Activated T-helper 17 cell treated with anti-CD3 and anti-CD28 coated beads, Interleukin-2, amount 50 U/mL, for 72 hours (primary cell): ENCODE data around the gene CD2AP. TPM values are rescaled to one million over a fixed set of nuclear protein-coding genes. Genes with fewer than 3 reads are reported as not detected.

Source experiments
- ATAC-seq: fragments of 150-1000 bp; cut with Tn5 transposase; replicated peaks from 2 replicates; pipeline ENCODE4 v1.10.0; 2021; ENCODE audit warnings: mild to moderate bottlenecking, moderate library complexity
- H3K27ac Mint-ChIP-seq: one replicate; pipeline ENCODE4 v1.8.0; 2022; ENCODE audit warnings: mixed read lengths
- H3K27me3 Mint-ChIP-seq: one replicate; pipeline ENCODE4 v1.8.0; 2022; ENCODE audit warnings: mixed read lengths
- H3K36me3 Mint-ChIP-seq: one replicate; pipeline ENCODE4 v1.8.0; 2022; ENCODE audit warnings: low read depth, mild to moderate bottlenecking, mixed read lengths
- H3K4me1 Mint-ChIP-seq: one replicate; pipeline ENCODE4 v1.8.0; 2022; ENCODE audit warnings: mixed read lengths
- H3K4me3 Mint-ChIP-seq: one replicate; pipeline ENCODE4 v1.8.0; 2022; ENCODE audit warnings: mild to moderate bottlenecking, mixed read lengths
- H3K9me3 Mint-ChIP-seq: one replicate; pipeline ENCODE4 v1.8.0; 2022; ENCODE audit warnings: mixed read lengths
- total RNA-seq, 2 donors: library from RNA; stranded (reverse); gene quantifications; one replicate each; pipeline ENCODE4 v1.2.3, GENCODE V29; 2022

CD2AP gene
- total RNA-seq, 2 donors from 2014 or later: 23.2 to 28.8 TPM

DNA sequence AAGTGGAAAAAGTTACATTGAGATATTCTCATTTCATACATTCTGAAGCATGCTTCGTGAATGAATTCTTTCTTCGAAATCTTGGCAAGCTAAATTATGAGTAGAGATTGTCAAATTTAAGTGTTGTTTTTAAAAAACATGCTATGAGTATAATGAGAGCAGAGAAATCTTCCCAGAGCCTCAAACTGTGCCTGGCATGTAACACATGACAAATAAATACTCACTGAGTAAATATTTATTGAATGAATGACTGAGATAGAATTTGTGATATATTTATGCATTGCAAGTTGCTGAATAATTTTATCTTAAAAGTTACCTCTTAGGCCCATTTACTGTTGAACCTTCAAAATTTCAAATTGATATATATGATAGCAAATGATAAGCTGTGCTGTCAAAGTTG lies 24.7 kb upstream of the CD2AP start:
- Mint-ChIP-seq H3K4me3 (no peak overlapping the region), H3K27ac (no peak overlapping the region), H3K36me3 (no peaks in the 10 kb centered on the region), H3K27me3 (no peaks in the 10 kb centered on the region), H3K4me1 (peaks cover 9% of the 10 kb centered on the region), H3K9me3 (no peaks in the 10 kb centered on the region)
- no peak for ATAC-seq

DNA sequence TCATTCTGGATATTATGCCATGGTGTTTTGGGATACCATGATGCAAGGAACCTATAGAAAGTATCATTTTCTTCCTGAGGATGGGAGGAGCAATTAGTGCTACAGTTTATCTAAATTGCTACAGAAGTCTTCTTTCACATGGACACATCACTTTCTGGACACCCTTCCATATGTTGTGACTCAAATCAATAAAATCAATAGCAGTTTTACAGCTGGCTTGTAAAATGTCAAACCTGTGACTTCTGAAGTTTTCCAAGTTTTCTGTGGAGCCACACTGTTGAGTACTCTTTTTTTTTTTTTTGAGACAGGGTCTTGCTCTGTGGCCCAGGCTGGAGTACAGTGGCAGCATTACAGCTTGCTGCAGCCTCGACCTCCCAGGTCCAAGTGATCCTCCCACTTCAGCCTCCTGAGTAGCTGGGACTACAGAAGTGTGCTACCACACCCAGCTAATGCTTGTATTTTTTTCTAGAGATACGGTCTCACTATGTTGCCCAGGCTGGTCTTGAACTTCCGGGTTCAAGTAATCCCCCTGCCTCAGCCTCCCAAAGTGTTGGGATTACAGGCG lies 24.1 kb upstream of the CD2AP start:
- Mint-ChIP-seq H3K9me3 (no peaks in the 10 kb centered on the region), H3K27ac (no peak overlapping the region), H3K27me3 (no peaks in the 10 kb centered on the region), H3K4me1 (peaks cover 9% of the 10 kb centered on the region), H3K36me3 (no peaks in the 10 kb centered on the region), H3K4me3 (no peak overlapping the region)
- no peak for ATAC-seq

DNA sequence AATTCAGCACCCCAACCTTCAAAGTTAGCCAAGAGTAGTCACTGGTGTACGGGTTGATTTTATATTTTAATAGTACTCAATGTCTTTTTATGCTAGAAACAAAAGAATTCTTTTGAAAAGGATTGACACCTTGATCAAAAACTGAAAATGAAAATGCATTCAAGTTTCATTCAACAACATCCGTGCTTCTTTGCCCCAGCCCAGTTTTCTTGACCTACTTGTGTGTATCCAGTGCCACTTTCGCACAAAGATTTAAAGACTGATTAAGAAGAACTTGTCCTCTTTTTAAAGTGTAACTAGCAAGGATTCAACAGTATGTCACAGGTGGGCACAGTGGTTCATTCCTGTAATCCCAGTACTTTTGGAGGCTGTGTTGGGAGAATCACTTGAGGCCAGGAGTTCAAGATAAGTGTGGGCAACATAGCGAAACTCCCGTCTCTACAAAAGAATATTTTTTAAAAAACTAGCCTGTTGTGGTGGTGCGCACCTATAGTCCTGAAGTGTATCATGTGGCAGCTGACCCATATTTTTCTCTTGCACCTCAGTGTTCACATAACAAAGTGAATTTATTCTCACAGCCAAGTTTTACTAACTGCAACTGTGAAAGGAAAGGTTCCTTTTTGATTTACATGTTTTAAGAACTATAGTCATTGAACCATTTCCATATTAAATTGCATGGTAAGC lies 22.7 kb upstream of the CD2AP start:
- peak overlapping the region; percentile 54 for H3K4me3 Mint-ChIP-seq
- H3K4me1 Mint-ChIP-seq: peaks cover 9% of the 10 kb centered on the region
- H3K9me3 Mint-ChIP-seq: no peaks in the 10 kb centered on the region
- H3K27me3 Mint-ChIP-seq: no peaks in the 10 kb centered on the region
- H3K36me3 Mint-ChIP-seq: no peaks in the 10 kb centered on the region
- peak overlapping the region; percentile 61 for H3K27ac Mint-ChIP-seq
- ATAC-seq: peak; percentile 43

DNA sequence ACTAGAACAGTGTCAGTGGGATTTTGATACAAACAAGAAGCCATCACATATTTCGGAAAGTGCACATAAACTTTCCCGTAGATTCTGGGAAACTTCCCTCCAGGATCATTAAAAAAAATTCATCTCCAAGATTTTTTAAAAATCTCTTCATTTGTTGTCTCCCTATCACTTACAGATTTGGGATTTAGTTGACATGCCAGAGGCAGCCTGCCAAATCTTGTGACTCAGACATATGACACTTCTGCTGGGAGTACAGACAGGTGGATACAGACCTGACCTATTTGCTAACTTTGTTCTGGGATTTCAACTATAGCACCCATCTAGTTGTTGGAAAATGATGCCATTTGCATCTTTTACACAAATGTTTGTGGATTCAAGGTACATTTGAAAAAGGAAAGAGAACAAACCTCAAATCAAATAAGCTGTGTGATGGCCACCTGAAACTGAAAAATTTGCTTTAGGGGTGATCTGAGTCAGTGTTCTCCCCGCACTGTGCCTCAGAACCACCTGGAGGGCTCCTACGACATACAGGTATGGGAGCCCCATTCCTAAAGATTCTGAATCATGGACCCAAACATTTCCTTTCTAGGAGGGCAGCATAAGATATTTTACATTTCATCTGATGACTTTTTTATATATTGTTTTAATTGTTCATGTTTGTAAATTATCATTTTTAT lies 21.9 kb upstream of the CD2AP start:
- Mint-ChIP-seq H3K27me3 (no peaks in the 10 kb centered on the region), H3K9me3 (no peaks in the 10 kb centered on the region)
- no peak for ATAC-seq

GRCh38 chr6:47456536-47456975 lies 21.0 kb upstream of the CD2AP start:
- H3K36me3 Mint-ChIP-seq: no peaks in the 10 kb centered on the region
- no peak for ATAC-seq
- peaks cover 9% of the 10 kb centered on the region for H3K4me1 Mint-ChIP-seq
- no peak overlapping the region for H3K27ac Mint-ChIP-seq
- H3K27me3 Mint-ChIP-seq: no peaks in the 10 kb centered on the region
- H3K4me3 Mint-ChIP-seq: no peak overlapping the region
- no peaks in the 10 kb centered on the region for H3K9me3 Mint-ChIP-seq

More for the DNA sequence above, 21.9 kb upstream of the CD2AP start:
- H3K4me3 Mint-ChIP-seq: peak overlapping the region; percentile 54
- peaks cover 9% of the 10 kb centered on the region for H3K4me1 Mint-ChIP-seq
- H3K27ac Mint-ChIP-seq: peak overlapping the region; percentile 61
- no peaks in the 10 kb centered on the region for H3K36me3 Mint-ChIP-seq

DNA sequence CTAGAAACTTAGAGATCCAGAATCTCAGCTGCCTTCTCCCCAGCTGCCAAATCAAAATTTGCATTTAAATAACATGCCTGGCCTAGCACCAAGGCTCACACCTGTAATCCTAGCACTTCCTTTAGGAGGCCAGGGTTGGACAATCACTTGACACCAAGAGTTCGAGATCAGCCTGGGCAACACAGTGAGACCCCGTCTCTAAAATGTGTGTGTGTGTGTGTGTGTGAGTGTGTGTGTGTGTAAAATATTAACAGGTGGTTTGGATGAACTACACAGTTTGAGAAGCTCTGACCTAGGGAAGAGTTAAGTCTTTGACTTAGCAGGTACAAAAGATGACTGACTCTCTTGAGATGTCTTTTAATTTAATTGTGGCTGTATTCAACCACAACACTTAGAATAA lies 20.2 kb upstream of the CD2AP start:
- no peaks in the 10 kb centered on the region for H3K27me3 Mint-ChIP-seq
- no peaks in the 10 kb centered on the region for H3K9me3 Mint-ChIP-seq
- no peaks in the 10 kb centered on the region for H3K36me3 Mint-ChIP-seq
- peaks cover 9% of the 10 kb centered on the region for H3K4me1 Mint-ChIP-seq
- no peak overlapping the region for H3K27ac Mint-ChIP-seq
- ATAC-seq: no peak
- no peak overlapping the region for H3K4me3 Mint-ChIP-seq

DNA sequence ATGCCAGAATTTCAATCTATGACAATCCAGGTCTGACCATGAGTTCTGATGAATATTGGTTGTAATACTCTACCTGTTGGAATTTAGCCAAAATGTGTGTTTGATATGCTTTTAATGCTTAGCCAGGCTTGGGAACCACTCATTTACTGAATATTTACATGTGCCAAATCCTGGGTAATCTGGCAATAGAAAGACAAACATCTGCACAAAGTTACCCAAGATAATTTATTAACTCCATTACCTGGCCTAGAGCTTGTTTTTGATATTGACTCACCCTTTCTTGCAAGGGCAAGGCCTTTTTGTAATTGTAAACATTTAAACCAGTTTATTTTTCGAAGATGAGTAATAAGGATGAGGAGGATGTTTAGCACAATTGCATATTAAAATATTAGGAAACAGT lies 13.5 kb upstream of the CD2AP start:
- Mint-ChIP-seq H3K4me3 (no peak overlapping the region), H3K36me3 (no peaks in the 10 kb centered on the region), H3K27me3 (peaks cover 7% of the 10 kb centered on the region), H3K4me1 (no peaks in the 10 kb centered on the region), H3K27ac (no peak overlapping the region), H3K9me3 (no peaks in the 10 kb centered on the region)
- ATAC-seq: no peak

GRCh38 chr6:47465117-47465516 lies 12.5 kb upstream of the CD2AP start:
- no peaks in the 10 kb centered on the region for H3K36me3 Mint-ChIP-seq
- H3K27ac Mint-ChIP-seq: no peak overlapping the region
- no peak for ATAC-seq
- H3K27me3 Mint-ChIP-seq: peaks cover 7% of the 10 kb centered on the region
- no peaks in the 10 kb centered on the region for H3K4me1 Mint-ChIP-seq
- H3K4me3 Mint-ChIP-seq: no peak overlapping the region
- H3K9me3 Mint-ChIP-seq: no peaks in the 10 kb centered on the region

GRCh38 chr6:47471911-47472310 lies 5.7 kb upstream of the CD2AP start:
- Mint-ChIP-seq H3K36me3 (no peaks in the 10 kb centered on the region), H3K27me3 (no peaks in the 10 kb centered on the region), H3K4me3 (no peak overlapping the region), H3K4me1 (no peaks in the 10 kb centered on the region), H3K27ac (no peak overlapping the region), H3K9me3 (no peaks in the 10 kb centered on the region)
- ATAC-seq: no peak

DNA sequence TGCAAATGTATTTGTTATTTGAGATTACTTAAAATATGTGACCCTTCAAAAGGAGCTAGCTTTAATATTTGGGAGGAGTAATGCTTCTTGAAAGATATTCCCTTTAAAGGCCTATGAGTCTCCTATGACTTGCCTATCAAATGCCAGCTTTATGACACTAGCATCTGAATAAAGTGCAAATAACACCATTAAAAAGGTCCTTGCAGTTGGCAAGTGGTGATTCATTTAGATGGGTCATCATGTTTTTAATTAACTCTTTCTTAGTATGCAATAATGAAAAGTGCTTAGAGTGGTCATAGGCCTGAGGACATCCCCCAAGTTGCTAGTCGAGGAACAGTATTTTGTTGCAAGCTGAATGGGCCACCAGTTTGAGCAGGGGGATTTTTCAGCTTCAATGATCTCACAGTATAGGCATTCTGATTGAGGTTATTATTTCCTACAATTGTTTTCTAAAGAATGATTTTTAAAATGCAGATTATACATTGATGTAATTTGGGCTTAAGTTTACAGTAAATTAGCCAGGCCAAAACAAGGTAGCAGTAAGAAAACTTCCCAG lies 3.7 kb upstream of the CD2AP start:
- H3K4me1 Mint-ChIP-seq: no peaks in the 10 kb centered on the region
- no peaks in the 10 kb centered on the region for H3K27me3 Mint-ChIP-seq
- no peak for ATAC-seq
- H3K4me3 Mint-ChIP-seq: no peak overlapping the region
- no peak overlapping the region for H3K27ac Mint-ChIP-seq
- no peaks in the 10 kb centered on the region for H3K9me3 Mint-ChIP-seq
- peaks cover 6% of the 10 kb centered on the region for H3K36me3 Mint-ChIP-seq

- no peak for ATAC-seq
- Mint-ChIP-seq H3K9me3 (no peaks in the 10 kb centered on the region), H3K36me3 (peaks cover 6% of the 10 kb centered on the region), H3K27ac (no peak overlapping the region), H3K27me3 (no peaks in the 10 kb centered on the region), H3K4me3 (no peak overlapping the region), H3K4me1 (peaks cover under 1% of the 10 kb centered on the region)
Measured at GRCh38 chr6:47475319-47475816, 2.2 kb upstream of the CD2AP start.

DNA sequence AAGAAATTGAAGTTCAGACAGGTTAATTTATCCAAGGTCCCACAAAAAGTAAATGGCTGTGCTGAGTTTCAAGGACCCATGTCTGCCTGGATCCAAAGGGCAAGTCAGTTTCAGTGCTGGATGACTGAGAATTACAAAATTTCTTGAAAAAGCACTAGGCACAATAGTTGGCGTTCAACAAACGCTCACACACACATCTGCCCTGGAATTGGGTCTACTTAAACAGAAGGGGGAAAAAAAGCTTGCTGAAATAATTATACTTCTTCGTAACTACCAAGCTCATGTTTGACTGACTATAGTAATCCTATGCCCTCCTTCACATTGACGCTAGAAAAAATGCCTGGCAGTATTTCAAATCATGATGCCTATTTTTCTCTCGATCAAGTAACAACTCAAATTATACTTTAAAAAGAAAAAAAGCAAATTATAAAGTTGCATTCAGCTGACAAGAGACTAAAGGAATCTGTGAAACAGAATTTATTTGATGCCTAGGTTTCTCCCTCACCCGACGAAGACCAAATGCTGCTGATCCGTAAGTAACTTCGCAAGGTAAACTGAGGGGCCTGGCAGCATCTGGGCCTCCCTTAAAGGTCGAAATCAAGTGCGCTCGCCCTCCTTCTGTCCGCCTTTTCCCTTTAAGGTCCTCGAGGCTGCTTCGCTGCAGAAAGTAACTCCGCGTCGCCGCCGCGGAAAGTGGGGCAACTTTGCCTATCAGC lies 650 bp upstream of the CD2AP start:
- H3K27me3 Mint-ChIP-seq: no peaks in the 10 kb centered on the region
- H3K36me3 Mint-ChIP-seq: peaks cover 6% of the 10 kb centered on the region
- ATAC-seq: no peak
- no peaks in the 10 kb centered on the region for H3K9me3 Mint-ChIP-seq
- peaks cover 7% of the 10 kb centered on the region for H3K4me1 Mint-ChIP-seq
- peak overlapping the region; percentile 100 for H3K4me3 Mint-ChIP-seq
- peak overlapping the region; percentile 88 for H3K27ac Mint-ChIP-seq

GRCh38 chr6:47478233-47479139 lies 897 bp downstream of the CD2AP start:
- H3K27ac Mint-ChIP-seq: peak overlapping the region; percentile 99
- peaks cover 16% of the 10 kb centered on the region for H3K4me1 Mint-ChIP-seq
- ATAC-seq: peak; percentile 52
- H3K36me3 Mint-ChIP-seq: peaks cover 6% of the 10 kb centered on the region
- peak overlapping the region; percentile 100 for H3K4me3 Mint-ChIP-seq
- H3K27me3 Mint-ChIP-seq: no peaks in the 10 kb centered on the region
- H3K9me3 Mint-ChIP-seq: no peaks in the 10 kb centered on the region
